GM21367 (cell line): ENCODE results near the gene ATXN7L2.

ENCODE experiments used
- ATAC-seq: cut with Tn5 transposase; IDR thresholded peaks from one replicate; pipeline ENCODE4 v1.9.1; 2021; ENCODE audit not compliant: unreplicated experiment

Gene ATXN7L2

DNA sequence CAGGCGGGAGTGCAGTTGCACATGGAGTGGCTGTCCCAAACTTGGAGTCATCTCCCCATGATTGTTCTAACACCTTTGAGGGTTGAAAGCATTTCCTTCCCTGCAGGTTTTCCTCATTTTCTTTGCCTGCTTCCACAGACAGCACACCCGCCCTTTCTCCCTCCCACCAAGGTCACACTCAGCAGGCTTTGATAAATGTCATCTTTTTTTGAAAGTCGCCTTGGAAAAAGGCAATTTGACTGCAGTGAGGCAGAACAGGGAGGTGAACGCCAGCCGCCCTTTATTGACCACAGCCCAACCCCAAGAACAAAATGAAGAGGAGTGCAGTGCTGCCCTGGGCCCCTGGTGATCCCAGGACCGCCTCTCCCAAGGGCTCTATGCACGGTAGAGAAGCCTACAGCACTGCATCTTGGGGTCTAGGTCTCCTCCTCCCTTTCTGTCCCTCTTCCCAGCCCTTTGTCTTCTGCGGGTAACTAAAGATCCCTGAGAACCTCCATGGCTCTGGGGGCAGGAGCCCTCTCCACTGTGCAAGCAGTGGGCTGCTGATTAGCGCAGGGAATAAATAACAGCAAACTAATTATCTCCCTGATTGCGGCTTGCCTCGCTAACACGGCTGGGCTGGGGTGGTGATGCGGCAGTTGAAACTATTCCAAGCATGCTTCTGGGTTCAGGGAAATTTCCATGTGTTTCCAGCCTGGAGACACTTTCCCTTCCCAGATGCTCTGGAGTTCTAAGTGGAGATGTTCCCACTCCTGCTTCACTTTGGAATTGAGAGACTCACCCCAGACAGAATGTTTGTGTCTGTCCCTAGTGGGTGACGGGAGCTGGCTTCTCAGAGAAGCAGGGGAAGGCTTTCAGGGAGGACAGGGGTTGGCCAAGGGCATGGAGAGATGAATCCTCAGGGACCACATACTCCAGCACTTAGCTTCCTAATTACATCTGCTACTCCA is 37.6 kb downstream of the ATXN7L2 start:
- ATAC-seq, result no peak

DNA sequence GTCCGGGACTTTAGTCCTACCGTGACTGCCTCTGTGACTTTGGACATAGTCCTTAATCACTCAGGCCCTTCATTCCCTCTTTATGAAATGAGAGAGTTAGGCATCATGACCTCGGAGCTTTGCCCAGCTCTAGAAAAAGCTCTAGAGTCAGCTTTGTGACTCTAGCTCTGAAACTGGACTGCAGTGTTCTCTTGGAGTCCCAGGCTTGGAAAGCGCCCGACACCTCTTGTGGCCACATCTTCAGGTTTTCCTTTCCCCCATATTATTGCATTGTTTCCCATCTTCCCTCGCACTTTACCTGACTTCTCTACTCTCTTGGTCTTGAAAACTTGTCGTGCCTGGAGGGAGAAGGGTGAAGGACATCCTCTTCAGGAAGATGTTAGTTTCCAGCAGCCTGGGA is 38.3 kb downstream of the ATXN7L2 start:
- ATAC-seq, result no peak

DNA sequence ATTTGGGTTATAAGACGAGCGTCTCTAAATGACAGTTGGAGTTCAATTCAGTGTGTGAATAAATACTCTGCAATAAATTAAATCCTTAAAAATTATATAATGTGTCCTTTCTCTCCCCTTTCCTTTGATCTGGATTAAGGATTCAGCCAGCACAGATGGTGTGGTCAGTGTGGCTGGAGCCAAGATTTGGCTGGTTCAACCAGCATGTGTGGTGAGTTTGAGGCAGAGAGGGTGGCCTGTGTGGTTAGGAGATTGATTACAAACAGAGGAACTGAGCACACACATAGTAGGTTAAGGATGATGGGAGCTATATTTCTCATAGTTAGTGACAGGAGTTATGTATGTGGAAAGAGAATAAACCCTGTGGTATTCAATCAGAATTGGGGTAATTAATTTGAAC is 40.0 kb downstream of the ATXN7L2 start:
- no peak for ATAC-seq

- no peak for ATAC-seq
Observed at GRCh38 chr1:109527098-109527811, 43.5 kb downstream of the ATXN7L2 start.

DNA sequence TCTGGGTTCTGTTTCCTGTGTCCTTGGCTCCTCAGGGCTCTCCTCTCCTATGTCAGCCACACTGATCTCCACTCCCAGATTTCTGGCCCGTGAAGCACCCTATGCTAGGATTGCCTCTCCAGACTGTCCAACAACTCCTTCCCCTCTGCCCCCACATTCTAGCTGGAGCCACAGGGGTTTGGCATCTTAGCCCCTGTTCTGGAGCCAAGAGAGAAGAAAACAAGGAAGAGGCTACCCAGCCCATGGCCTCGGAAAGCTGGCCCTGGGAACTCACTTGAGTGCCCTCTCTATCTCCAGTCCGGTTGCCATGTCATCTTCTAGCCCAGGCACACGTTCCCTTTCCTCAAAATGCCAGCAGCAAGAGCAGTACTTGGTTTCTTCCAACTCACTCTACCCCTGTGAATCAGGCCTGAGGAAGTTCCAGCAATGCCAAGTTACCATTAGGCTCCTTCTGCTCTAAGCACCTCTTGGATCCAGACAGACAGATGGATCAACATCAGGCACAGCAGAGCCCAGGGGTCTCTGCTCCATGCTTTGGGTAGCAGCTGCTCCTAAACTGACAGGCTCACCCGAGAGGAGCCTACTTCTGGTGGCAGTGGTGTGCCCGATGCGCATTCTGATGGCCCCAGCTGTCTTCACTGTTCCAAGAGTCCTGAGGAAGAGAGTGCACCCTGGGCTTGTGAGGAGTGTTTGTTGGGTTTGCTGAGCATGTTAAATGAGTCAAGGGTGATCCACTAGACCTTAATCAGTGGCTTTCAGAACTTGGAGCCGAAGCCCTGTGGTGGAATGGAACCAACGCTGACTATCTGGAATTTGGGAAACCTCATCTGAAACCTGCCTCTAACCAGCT is 44.4 kb downstream of the ATXN7L2 start:
- ATAC-seq, result no peak

GRCh38 chr1:109528712-109529111 is 45.0 kb downstream of the ATXN7L2 start:
- no peak for ATAC-seq

GRCh38 chr1:109529881-109530456 is 46.3 kb downstream of the ATXN7L2 start:
- no peak for ATAC-seq

DNA sequence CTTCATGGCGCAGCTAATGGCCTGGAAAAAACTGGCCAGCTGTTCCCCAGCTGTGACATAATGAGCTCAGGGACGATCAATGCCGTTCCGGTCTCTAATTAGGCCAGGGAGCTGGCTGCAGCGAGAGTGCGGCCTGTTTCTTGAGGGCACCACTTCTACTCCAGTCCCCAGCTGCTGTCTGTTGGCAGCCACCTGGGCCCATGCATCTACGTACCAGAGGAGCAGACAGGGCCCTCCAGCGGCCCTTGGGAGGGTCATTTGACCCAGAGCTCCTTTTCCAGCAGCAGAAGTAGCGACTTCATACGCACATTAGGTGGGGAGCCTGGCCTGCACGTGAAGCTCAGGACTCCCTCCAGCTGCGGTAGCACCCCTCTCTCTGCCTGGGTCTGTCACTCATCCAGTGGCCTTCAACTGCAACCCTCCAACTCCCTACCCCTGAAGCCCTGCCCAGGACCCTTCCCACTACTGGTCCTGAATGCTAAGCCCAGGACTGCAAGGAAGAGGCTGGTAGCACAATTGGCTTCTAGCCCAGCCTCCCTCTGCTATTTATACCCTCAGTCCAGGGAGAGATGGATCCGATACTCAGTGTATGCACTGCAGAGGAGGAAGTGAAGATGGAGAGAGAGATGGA is 46.9 kb downstream of the ATXN7L2 start:
- no peak for ATAC-seq

DNA sequence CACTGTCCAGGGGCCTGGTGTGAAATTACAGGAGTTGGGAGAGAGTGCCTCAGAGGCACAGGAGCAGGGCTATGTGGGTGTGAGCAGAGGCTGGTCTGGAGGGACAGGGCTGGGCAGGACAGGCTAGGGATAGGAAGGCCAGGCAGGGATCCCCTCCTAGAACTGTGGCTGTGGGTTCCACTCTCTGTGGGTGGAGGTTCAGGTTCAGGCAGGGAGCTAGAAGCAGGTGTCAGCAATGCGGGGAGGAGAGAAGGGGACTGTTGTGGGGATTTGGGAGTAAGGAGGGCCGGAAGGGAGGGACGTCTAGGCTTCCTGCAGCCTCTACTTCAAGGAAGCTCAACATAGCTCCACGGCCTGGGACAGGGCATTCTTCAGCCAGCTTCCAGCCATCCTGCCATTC is 47.7 kb downstream of the ATXN7L2 start:
- no peak for ATAC-seq

GRCh38 chr1:109531826-109532364 is 48.2 kb downstream of the ATXN7L2 start:
- no peak for ATAC-seq

- ATAC-seq, result peak; percentile 60
Observed at GRCh38 chr1:109532365-109533136, 48.8 kb downstream of the ATXN7L2 start.

DNA sequence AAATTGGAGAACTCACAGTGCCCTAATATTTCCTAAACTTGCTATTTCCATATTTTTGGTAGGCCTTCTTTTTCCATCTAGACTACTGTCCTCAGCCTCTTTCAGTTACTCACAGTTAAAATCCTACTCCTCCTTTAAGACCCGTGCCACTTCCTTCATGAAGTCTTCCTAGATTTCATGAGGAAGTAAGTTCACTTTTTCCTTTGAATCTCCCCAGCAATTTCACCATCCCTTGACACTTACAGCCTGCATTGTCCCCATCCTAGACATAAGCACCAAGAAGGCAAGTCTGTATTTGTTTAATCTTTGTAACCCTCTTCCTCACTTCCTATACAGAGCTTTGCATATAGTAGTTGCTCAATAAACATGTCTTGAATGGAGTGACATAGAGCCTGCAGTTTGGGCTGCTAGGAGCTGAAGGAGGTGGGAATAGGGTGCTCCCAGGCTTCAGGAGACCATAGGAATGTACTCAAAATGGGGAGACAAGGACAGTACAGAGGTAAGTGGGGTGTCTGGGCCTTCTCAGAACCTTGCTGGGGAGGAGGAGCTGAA is 50.7 kb downstream of the ATXN7L2 start:
- ATAC-seq, result no peak

GRCh38 chr1:109535481-109535880 is 51.8 kb downstream of the ATXN7L2 start:
- no peak for ATAC-seq

DNA sequence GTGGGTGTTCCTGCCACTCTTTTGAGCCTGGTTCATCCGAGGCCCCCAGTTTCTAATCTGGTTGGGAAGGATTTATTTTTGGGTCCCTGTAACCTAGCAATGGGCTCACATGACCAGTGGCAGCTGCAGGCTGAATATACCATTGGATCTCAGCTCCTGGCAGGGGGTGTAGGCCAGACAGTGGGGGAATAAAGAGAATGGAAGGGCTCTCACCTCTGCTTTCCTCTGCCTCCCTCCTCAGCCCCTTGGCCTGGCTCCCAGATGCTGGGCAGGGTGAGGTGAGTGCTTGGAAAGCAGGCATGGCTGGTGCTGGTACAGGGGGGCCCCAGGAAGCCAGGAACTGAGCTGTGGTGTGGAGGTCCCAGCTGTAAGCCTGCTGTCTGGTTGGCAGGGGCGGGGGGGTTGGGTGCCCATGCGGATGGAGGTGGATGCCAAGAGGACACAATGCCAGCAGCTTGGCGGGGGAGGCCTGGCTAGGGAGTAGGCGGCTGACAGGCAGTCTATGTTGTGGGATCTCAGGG is 52.3 kb downstream of the ATXN7L2 start:
- ATAC-seq, result no peak

- no peak for ATAC-seq
Observed at GRCh38 chr1:109537450-109538178, 53.9 kb downstream of the ATXN7L2 start.

- ATAC-seq, result no peak
Observed at GRCh38 chr1:109538827-109539555, 55.3 kb downstream of the ATXN7L2 start.

DNA sequence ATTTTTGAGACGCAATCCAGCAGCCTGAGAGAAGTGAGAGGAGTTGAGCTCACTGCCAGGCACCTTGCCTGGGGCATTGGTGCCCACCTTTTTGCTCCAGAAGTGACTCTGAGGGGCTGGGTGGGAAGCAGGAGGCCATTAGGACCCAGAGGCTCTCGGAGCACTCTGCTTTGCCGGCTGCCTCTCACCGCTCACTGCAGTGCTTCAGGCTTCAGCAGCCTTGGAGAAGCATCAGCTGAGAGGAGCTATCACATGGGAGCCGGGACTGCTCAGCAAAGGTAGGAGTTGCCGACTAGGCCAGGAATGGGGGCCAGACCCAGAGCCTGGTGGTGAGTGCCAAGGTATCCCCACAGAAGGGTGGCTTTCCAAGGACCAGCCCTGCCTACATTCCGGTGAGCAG is 56.0 kb downstream of the ATXN7L2 start, which contains the start of gene GPR61:
GPR61 (plus strand) TSS at position 197 of the 400 bp plus-strand sequence. CDS start 3,151 bp downstream, outside the sequence.
- ATAC-seq, result no peak
